Lung (tissue), 12 donors: Measurements from ENCODE around the gene TALDO1. TPM values are rescaled to one million over a fixed set of nuclear protein-coding genes. Genes with fewer than 3 reads are reported as not detected.

Experiments used
- ATAC-seq: fragments of 200-7000 bp; cut with Tn5 transposase; one replicate; pipeline ENCODE4 v1.9.1; 2020; ENCODE audit warnings: moderate number of reproducible peaks; ENCODE audit not compliant: insufficient read depth, low FRiP score
- DNase-seq, 3 donors: peaks; one replicate each; pipeline ENCODE4 v3.0.0-alpha.2; 2013 to 2017
- H3K27ac ChIP-seq, 2 donors: one replicate each; pipeline ENCODE4 v1.5.1; 2013; ENCODE audit warnings: mild to moderate bottlenecking in 2 of 2, moderate library complexity in 2 of 2, control low read depth in 1 of 2, inconsistent platforms in 1 of 2, low read depth in 1 of 2, low read length in 1 of 2
- H3K27me3 ChIP-seq, 3 donors: one replicate each; pipeline ENCODE4 v1.5.1; 2013; ENCODE audit warnings: low read length in 2 of 3; ENCODE audit not compliant: control insufficient read depth in 3 of 3, insufficient read depth in 3 of 3
- H3K36me3 ChIP-seq, 4 donors: one replicate each; pipeline ENCODE4 v1.5.1; 2013; ENCODE audit warnings: low read length in 4 of 4, mild to moderate bottlenecking in 1 of 4, moderate library complexity in 1 of 4; ENCODE audit not compliant: control insufficient read depth in 4 of 4, insufficient read depth in 4 of 4
- H3K4me1 ChIP-seq, 5 donors: one replicate each; pipeline ENCODE4 v1.5.1; 2013; ENCODE audit warnings: low read length in 5 of 5, mild to moderate bottlenecking in 2 of 5, moderate library complexity in 1 of 5; ENCODE audit not compliant: control insufficient read depth in 5 of 5, insufficient read depth in 5 of 5
- H3K4me3 ChIP-seq: one replicate; pipeline ENCODE4 v1.5.1; 2013; ENCODE audit warnings: mild to moderate bottlenecking, control low read depth, moderate library complexity
- H3K9ac ChIP-seq, 2 donors: one replicate each; pipeline ENCODE4 v1.5.1; 2013; ENCODE audit warnings: low read length in 2 of 2, control low read depth in 1 of 2; ENCODE audit not compliant: insufficient read depth in 1 of 2
- H3K9me3 ChIP-seq, 4 donors: one replicate each; pipeline ENCODE4 v1.5.1; 2013; ENCODE audit warnings: low read length in 3 of 4, mild to moderate bottlenecking in 1 of 4, moderate library complexity in 1 of 4; ENCODE audit not compliant: control insufficient read depth in 4 of 4, insufficient read depth in 3 of 4
- CTCF ChIP-seq: IDR thresholded peaks from 2 replicates; pipeline ENCODE4 v1.5.1; 2012; ENCODE audit warnings: mild to moderate bottlenecking; ENCODE audit errors: control extremely low read depth, extremely low read depth
- WGBS, 2 donors: extraction: QIAGEN DNeasy Blood & Tissue Kit; methylation state at CpG; one replicate each; pipeline ENCODE4 v1.1.7; 2013; 5-methylcytosine and 5-hydroxymethylcytosine counted together
- polyA plus RNA-seq, 2 donors: library from polyadenylated mRNA; stranded (reverse); fragments of 200-250 nt; gene quantifications; one replicate each; pipeline ENCODE4 v1.2.1, GENCODE V29; 2013
- total RNA-seq, 2 donors: library from RNA; depleted of rRNA in 1 of 2; stranded (reverse); fragments of >200 nt in 1 of 2; gene quantifications; one replicate each; pipeline ENCODE4 v1.2.1, GENCODE V29; 2014 to 2021
- donor health status: control.
- donor health status: control.
- donor health status: Bipolar disorder and iron deficiency.
- donor health status: healthy.
- donor health status: DM: yes; HTN: yes; CAD: no.

Gene TALDO1
- total and polyA plus RNA-seq, 4 donors, result 128 to 311 (median 239) TPM

GRCh38 chr11:726278-727220 lies 20.7 kb upstream of the TALDO1 start:
- H3K4me3 ChIP-seq, result no peak overlapping the region
- DNase-seq (peak; percentile 51 to 76 (median 73)), ATAC-seq (peak; percentile 2)
- H3K36me3 ChIP-seq, result peaks cover 0 to 17% (median 0%) of the 10 kb centered on the region in 4 donors
- H3K9me3 ChIP-seq, result no peaks in the 10 kb centered on the region
- peak overlapping the region in 1 of 2 donors; percentile 22 for H3K27ac ChIP-seq
- 12 to 31% methylated on average over 52 to 61 of the region's 61 CpGs for WGBS, 2 donors
- peaks cover 0 to 14% (median 11%) of the 10 kb centered on the region in 3 donors for H3K27me3 ChIP-seq
- H3K4me1 ChIP-seq, result peaks cover 0 to 12% (median 0%) of the 10 kb centered on the region in 5 donors
- no peak for TF ChIP-seq CTCF
- H3K9ac ChIP-seq, result no peak overlapping the region

GRCh38 chr11:727281-727701 lies 20.0 kb upstream of the TALDO1 start:
- no peak for TF ChIP-seq CTCF
- Histone ChIP-seq H3K4me1 (peaks cover 0 to 12% (median 0%) of the 10 kb centered on the region in 5 donors), H3K4me3 (no peak overlapping the region), H3K9me3 (no peaks in the 10 kb centered on the region), H3K27ac (peak overlapping the region in 1 of 2 donors; percentile 15), H3K27me3 (peaks cover 0 to 8% (median 6%) of the 10 kb centered on the region in 3 donors), H3K9ac (no peak overlapping the region), H3K36me3 (peaks cover 0 to 15% (median 0%) of the 10 kb centered on the region in 4 donors)
- DNase-seq (no peak), ATAC-seq (no peak)
- 90 to 94% methylated on average over 12 of the region's 12 CpGs for WGBS, 2 donors

GRCh38 chr11:727859-728748 lies 19.2 kb upstream of the TALDO1 start:
- Histone ChIP-seq H3K9ac (no peak overlapping the region), H3K27ac (peak overlapping the region in 1 of 2 donors; percentile 27), H3K4me3 (no peak overlapping the region), H3K9me3 (no peaks in the 10 kb centered on the region), H3K36me3 (peaks cover 0 to 13% (median 0%) of the 10 kb centered on the region in 4 donors), H3K4me1 (peaks cover 0 to 12% (median 0%) of the 10 kb centered on the region in 5 donors), H3K27me3 (peaks cover 0 to 8% (median 4%) of the 10 kb centered on the region in 3 donors)
- TF ChIP-seq CTCF, result peak; percentile 99
- 32 to 40% methylated on average over 31 of the region's 31 CpGs for WGBS, 2 donors
- DNase-seq, result peak; percentile 55 to 69 (median 64)
- peak; percentile 80 for ATAC-seq
